ENCODE results near the gene ZNF629.

ZNF629 gene

GRCh38 chr16:30785126-30786106 is 1.6 kb downstream of the ZNF629 start:
- no peaks in the 10 kb centered on the region for H3K27me3 ChIP-seq (ENCODE audit: insufficient read depth, low read length)
- peak overlapping the region; percentile 83 for H3K4me3 ChIP-seq (ENCODE audit: low read length)
- H3K9ac ChIP-seq (ENCODE audit: low read depth, low read length), result peak overlapping the region; percentile 72
- peaks cover 10% of the 10 kb centered on the region for H3K4me1 ChIP-seq (ENCODE audit: insufficient read depth, low read length)
- H3K27ac ChIP-seq (ENCODE audit: low read depth, low read length), result no peak overlapping the region
- 89% methylated on average over 7 of the region's 7 CpGs for WGBS
- peaks cover 32% of the 10 kb centered on the region for H3K36me3 ChIP-seq (ENCODE audit: insufficient read depth, low read length)
- no peaks in the 10 kb centered on the region for H3K9me3 ChIP-seq (ENCODE audit: insufficient read depth, low read depth, low read length)

GRCh38 chr16:30784215-30784614 is 2.8 kb downstream of the ZNF629 start:
- H3K27me3 ChIP-seq (ENCODE audit: insufficient read depth, low read length), result no peaks in the 10 kb centered on the region
- WGBS, result 92% methylated on average over 18 of the region's 18 CpGs
- no peak overlapping the region for H3K27ac ChIP-seq (ENCODE audit: low read depth, low read length)

GRCh38 chr16:30783280-30784109 is 3.5 kb downstream of the ZNF629 start:
- Histone ChIP-seq H3K9me3 (ENCODE audit: insufficient read depth, low read depth, low read length) (no peaks in the 10 kb centered on the region), H3K27ac (ENCODE audit: low read depth, low read length) (no peak overlapping the region), H3K27me3 (ENCODE audit: insufficient read depth, low read length) (no peaks in the 10 kb centered on the region), H3K4me1 (ENCODE audit: insufficient read depth, low read length) (peaks cover 10% of the 10 kb centered on the region), H3K4me3 (ENCODE audit: low read length) (no peak overlapping the region), H3K36me3 (ENCODE audit: insufficient read depth, low read length) (peaks cover 41% of the 10 kb centered on the region), H3K9ac (ENCODE audit: low read depth, low read length) (no peak overlapping the region)
- WGBS, result 96% methylated on average over 57 of the region's 57 CpGs

More at GRCh38 chr16:30784215-30784614, 2.8 kb downstream of the ZNF629 start:
- Histone ChIP-seq H3K4me1 (ENCODE audit: insufficient read depth, low read length) (peaks cover 10% of the 10 kb centered on the region), H3K9ac (ENCODE audit: low read depth, low read length) (no peak overlapping the region), H3K9me3 (ENCODE audit: insufficient read depth, low read depth, low read length) (no peaks in the 10 kb centered on the region), H3K4me3 (ENCODE audit: low read length) (no peak overlapping the region), H3K36me3 (ENCODE audit: insufficient read depth, low read length) (peaks cover 39% of the 10 kb centered on the region)

GRCh38 chr16:30782486-30783279 is 4.3 kb downstream of the ZNF629 start:
- peaks cover 11% of the 10 kb centered on the region for H3K4me1 ChIP-seq (ENCODE audit: insufficient read depth, low read length)
- no peak overlapping the region for H3K27ac ChIP-seq (ENCODE audit: low read depth, low read length)
- H3K27me3 ChIP-seq (ENCODE audit: insufficient read depth, low read length), result no peaks in the 10 kb centered on the region
- no peak overlapping the region for H3K9ac ChIP-seq (ENCODE audit: low read depth, low read length)
- H3K36me3 ChIP-seq (ENCODE audit: insufficient read depth, low read length), result peaks cover 41% of the 10 kb centered on the region
- no peak overlapping the region for H3K4me3 ChIP-seq (ENCODE audit: low read length)
- no peaks in the 10 kb centered on the region for H3K9me3 ChIP-seq (ENCODE audit: insufficient read depth, low read depth, low read length)
- WGBS, result 97% methylated on average over 63 of the region's 63 CpGs

DNA sequence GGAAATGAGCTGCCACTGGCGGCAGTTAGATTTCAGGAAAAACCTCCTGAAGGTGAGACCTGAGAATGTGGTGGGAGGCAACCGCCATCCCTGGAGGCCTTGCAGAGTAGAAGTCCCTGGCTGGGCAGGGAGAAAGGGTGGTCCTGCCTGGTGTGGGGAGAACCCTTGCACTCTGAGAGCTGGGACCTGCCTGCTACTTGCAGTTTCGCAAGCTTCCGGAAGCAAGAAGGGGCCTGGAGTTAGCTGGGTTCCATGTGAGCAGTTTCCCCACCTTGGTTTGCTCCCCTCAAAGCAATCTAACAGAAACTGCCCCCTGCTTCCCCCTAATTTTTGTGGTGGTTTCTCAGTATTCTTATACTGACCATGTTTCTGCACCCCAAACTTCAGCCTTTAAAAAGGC is 6.5 kb downstream of the ZNF629 start:
- Histone ChIP-seq H3K4me3 (ENCODE audit: low read length) (no peak overlapping the region), H3K9ac (ENCODE audit: low read depth, low read length) (no peak overlapping the region), H3K4me1 (ENCODE audit: insufficient read depth, low read length) (peaks cover 4% of the 10 kb centered on the region), H3K27ac (ENCODE audit: low read depth, low read length) (no peak overlapping the region), H3K9me3 (ENCODE audit: insufficient read depth, low read depth, low read length) (no peaks in the 10 kb centered on the region), H3K27me3 (ENCODE audit: insufficient read depth, low read length) (no peaks in the 10 kb centered on the region), H3K36me3 (ENCODE audit: insufficient read depth, low read length) (peaks cover 41% of the 10 kb centered on the region)
- WGBS, result 97% methylated on average over 4 of the region's 4 CpGs

DNA sequence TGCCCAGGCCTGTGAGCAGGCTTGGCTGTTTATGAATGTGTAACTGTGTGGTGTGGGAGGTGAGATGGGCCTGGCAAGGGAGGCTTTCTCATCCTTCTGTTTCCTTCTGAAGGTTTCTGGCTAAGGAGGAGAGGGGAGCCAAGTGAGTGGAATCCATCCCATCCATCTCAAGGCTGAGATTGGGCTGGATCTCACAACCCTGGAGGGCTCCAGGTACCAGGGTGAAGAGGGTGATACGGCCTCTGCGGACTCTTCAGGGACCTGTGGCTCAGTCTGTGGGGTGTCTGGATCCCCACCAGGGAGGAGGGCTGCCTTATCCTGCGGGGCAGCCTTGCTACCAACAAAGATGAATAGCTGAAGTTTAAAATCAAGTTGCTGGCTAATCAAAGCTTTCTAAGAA is 7.0 kb downstream of the ZNF629 start:
- H3K36me3 ChIP-seq (ENCODE audit: insufficient read depth, low read length), result peaks cover 38% of the 10 kb centered on the region
- no peak overlapping the region for H3K27ac ChIP-seq (ENCODE audit: low read depth, low read length)
- no peak overlapping the region for H3K4me3 ChIP-seq (ENCODE audit: low read length)
- H3K4me1 ChIP-seq (ENCODE audit: insufficient read depth, low read length), result peaks cover 4% of the 10 kb centered on the region
- no peaks in the 10 kb centered on the region for H3K9me3 ChIP-seq (ENCODE audit: insufficient read depth, low read depth, low read length)
- H3K27me3 ChIP-seq (ENCODE audit: insufficient read depth, low read length), result no peaks in the 10 kb centered on the region
- no peak overlapping the region for H3K9ac ChIP-seq (ENCODE audit: low read depth, low read length)
- 99% methylated on average over 3 of the region's 3 CpGs for WGBS

DNA sequence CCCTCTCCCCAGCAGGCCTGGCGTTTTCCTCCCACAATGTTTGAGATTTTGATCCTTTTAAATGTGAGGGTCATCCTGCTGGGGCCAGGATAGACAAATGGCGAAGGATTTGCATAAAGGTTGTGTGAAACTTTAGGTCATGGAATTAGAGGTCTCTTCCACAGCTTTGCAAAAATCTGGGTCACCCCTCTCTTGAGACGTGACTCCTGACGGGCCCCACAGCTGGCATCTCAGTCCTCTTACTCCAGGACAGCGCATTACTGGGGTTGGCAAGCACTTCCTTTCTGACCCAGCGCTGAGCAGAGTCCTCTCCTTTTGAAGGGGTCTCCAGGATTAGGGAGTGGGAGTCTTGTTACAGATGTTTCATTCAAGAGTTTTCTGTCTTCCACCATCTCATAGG is 7.4 kb downstream of the ZNF629 start:
- Histone ChIP-seq H3K9me3 (ENCODE audit: insufficient read depth, low read depth, low read length) (no peaks in the 10 kb centered on the region), H3K4me3 (ENCODE audit: low read length) (no peak overlapping the region), H3K36me3 (ENCODE audit: insufficient read depth, low read length) (peaks cover 38% of the 10 kb centered on the region), H3K27ac (ENCODE audit: low read depth, low read length) (no peak overlapping the region), H3K4me1 (ENCODE audit: insufficient read depth, low read length) (peaks cover 4% of the 10 kb centered on the region), H3K27me3 (ENCODE audit: insufficient read depth, low read length) (no peaks in the 10 kb centered on the region), H3K9ac (ENCODE audit: low read depth, low read length) (no peak overlapping the region)
- 92% methylated on average over 6 of the region's 6 CpGs for WGBS

- WGBS, result 87% methylated on average over 14 of the region's 14 CpGs
- H3K4me1 ChIP-seq (ENCODE audit: insufficient read depth, low read length), result peaks cover 4% of the 10 kb centered on the region
- no peak overlapping the region for H3K4me3 ChIP-seq (ENCODE audit: low read length)
- H3K27me3 ChIP-seq (ENCODE audit: insufficient read depth, low read length), result no peaks in the 10 kb centered on the region
- H3K9me3 ChIP-seq (ENCODE audit: insufficient read depth, low read depth, low read length), result no peaks in the 10 kb centered on the region
- H3K27ac ChIP-seq (ENCODE audit: low read depth, low read length), result no peak overlapping the region
- H3K9ac ChIP-seq (ENCODE audit: low read depth, low read length), result no peak overlapping the region
- H3K36me3 ChIP-seq (ENCODE audit: insufficient read depth, low read length), result peaks cover 46% of the 10 kb centered on the region
These were observed 8.3 kb downstream of the ZNF629 start for GRCh38 chr16:30778549-30779244.

- WGBS, result 87% methylated on average over 7 of the region's 7 CpGs
- Histone ChIP-seq H3K4me1 (ENCODE audit: insufficient read depth, low read length) (peaks cover 4% of the 10 kb centered on the region), H3K9ac (ENCODE audit: low read depth, low read length) (no peak overlapping the region), H3K27ac (ENCODE audit: low read depth, low read length) (no peak overlapping the region), H3K4me3 (ENCODE audit: low read length) (no peak overlapping the region), H3K36me3 (ENCODE audit: insufficient read depth, low read length) (peaks cover 46% of the 10 kb centered on the region), H3K9me3 (ENCODE audit: insufficient read depth, low read depth, low read length) (no peaks in the 10 kb centered on the region), H3K27me3 (ENCODE audit: insufficient read depth, low read length) (no peaks in the 10 kb centered on the region)
These were observed 9.3 kb downstream of the ZNF629 start for GRCh38 chr16:30777591-30778297.
